H1 (cell line): Measurements from ENCODE around the gene SORBS1. TPM values are rescaled to one million over a fixed set of nuclear protein-coding genes. Genes with fewer than 3 reads are reported as not detected.

Experiments used
- ASH2L ChIP-seq: fragments of 200-600, 300-600 bp; sonication (generic); IDR thresholded peaks from one replicate; pipeline ENCODE4 v1.7.1; 2017; ENCODE audit warnings: low read length
- ATF2 ChIP-seq: IDR thresholded peaks from 2 replicates; pipeline ENCODE4 v1.6.1; 2012; ENCODE audit warnings: low read length, inconsistent platforms
- CHD7 ChIP-seq: fragments of 300-600 bp; sonication (generic); IDR thresholded peaks from 2 replicates; pipeline ENCODE4 v1.7.1; 2012; ENCODE audit warnings: low read length, moderate library complexity, mild to moderate bottlenecking, inconsistent platforms; ENCODE audit not compliant: insufficient replicate concordance
- PHF8 ChIP-seq: fragments of 200-600 bp; sonication (generic); conservative IDR thresholded peaks from 2 replicates; pipeline ENCODE4 v1.7.1; 2012; ENCODE audit warnings: low read depth, mild to moderate bottlenecking, inconsistent platforms, low read length, moderate library complexity
- POU5F1 ChIP-seq: IDR thresholded peaks from 2 replicates; pipeline ENCODE4 v1.6.1; 2011; ENCODE audit warnings: low read depth, mild to moderate bottlenecking, low read length, moderate library complexity
- RFX5 ChIP-seq: IDR thresholded peaks from 2 replicates; pipeline ENCODE4 v1.6.1; 2011; ENCODE audit warnings: low read depth, low read length, improper control_type of control experiment, borderline replicate concordance
- RNF2 ChIP-seq: fragments of 200-900, 300-1000 bp; sonication (generic); IDR thresholded peaks from 2 replicates; pipeline ENCODE4 v1.7.1; 2016; ENCODE audit warnings: borderline replicate concordance, low read depth, mild to moderate bottlenecking, antibody characterized with exemption, low read length; ENCODE audit not compliant: poor library complexity, severe bottlenecking; ENCODE audit errors: missing control alignments
- TAF1 ChIP-seq: IDR thresholded peaks from 2 replicates; pipeline ENCODE4 v1.6.1; 2011; ENCODE audit warnings: mild to moderate bottlenecking, low read depth, low read length
- TBP ChIP-seq: IDR thresholded peaks from 2 replicates; pipeline ENCODE4 v1.6.1; 2011; ENCODE audit warnings: low read depth, low read length, improper control_type of control experiment
- ZNF274 ChIP-seq: IDR thresholded peaks from 2 replicates; pipeline ENCODE4 v1.7.0; 2012; ENCODE audit warnings: low read length, borderline replicate concordance; ENCODE audit errors: extremely low read depth
- polyA plus RNA-seq, 7 experiments: library from polyadenylated mRNA; depleted of rRNA in 3 of 7; stranded (reverse) in 5 of 7; unstranded in 2 of 7; fragments of >200 nt in 5 of 7; fragments of 200-250 nt in 2 of 7; gene quantifications; 1 replicate in 5 of 7; 2 replicates in 1 of 7; 4 replicates in 1 of 7; pipeline versions ENCODE4 v1.2.1 to v1.2.3, GENCODE V29; 2011 to 2013; ENCODE audit warnings: missing spikeins in 2 of 7, mixed read lengths in 2 of 7
- total RNA-seq: library from RNA; stranded (reverse); fragmentation: NEBNext Ultra II Directional; extraction: Animal tissue kit (Norgen Biotek cat#: 25700); gene quantifications from 2 replicates; pipeline ENCODE4 v1.2.1, GENCODE V29; 2021

The SORBS1 gene
- total and polyA plus RNA-seq, 2 of the 8 experiments (the other 6 are each of a cell fraction or from before 2014, with no cell fraction given): 16.0 to 35.0 TPM

GRCh38 chr10:95467162-95467599, 94.0 kb downstream of the SORBS1 start (continued):
- TF ChIP-seq PHF8 (no peak), TBP (no peak), TAF1 (no peak), RNF2 (no peak), ATF2 (no peak), POU5F1 (no peak), CHD7 (no peak), ZNF274 (no peak), RFX5 (no peak), ASH2L (no peak)
